HG02884 (cell line): ENCODE data around the gene CSNK2A1.
"Not testable (repeated sequence)": the region's sequence is repeated elsewhere in the genome, so short reads cannot be mapped to it uniquely, and the experiment has no call there.

ENCODE experiments used
- ATAC-seq: cut with Tn5 transposase; IDR thresholded peaks from one replicate; pipeline ENCODE4 v1.9.1; 2021; ENCODE audit warnings: mild to moderate bottlenecking, moderate library complexity; ENCODE audit not compliant: unreplicated experiment

CSNK2A1 gene

DNA sequence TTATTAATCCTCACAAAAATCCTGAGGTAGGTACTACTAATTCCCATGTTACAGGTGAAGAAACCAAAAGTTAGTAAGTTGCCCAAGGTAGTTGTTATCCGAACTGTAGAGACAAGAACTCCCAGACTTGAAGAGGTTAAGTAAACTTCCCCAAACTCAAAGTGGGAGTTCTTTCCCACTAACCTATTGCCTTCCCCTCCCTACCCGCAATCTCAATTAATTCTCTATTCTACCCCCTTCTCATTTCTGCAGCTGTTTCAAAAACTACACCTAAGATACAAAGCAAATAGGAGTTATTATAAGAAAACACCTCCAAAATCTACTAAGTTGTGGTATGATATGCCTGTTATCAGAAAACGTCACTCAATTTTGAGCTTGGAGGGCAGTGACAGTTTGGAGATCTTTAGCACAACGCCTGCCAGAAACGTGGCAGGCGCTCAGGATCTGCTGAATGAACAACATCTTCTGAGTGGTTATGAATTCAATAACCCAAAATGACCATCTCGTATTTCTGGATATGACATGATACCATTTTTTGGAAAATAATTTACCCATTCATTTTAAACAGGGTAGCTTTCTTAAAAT is 7.1 kb downstream of the CSNK2A1 start:
- no peak for ATAC-seq

DNA sequence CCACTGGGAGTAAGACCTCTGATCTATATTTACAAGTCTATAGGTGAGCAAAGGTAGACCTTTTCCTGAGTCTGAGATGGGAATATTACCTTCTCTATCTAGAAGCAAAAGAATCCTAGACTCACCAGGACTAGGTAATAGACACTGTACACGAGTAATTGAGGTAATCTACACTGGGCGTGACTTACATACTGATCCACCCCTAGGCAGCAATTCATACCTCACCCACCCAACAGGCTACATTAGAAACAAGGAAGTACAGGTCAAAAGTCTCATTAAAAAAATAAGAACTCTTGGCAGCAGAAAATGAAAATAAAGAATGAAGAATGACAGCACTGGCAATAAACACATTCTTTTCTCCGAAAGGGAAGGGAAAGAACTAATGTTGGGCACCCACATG is 7.6 kb downstream of the CSNK2A1 start:
- ATAC-seq = no peak

- ATAC-seq = no peak
These were observed 10.1 kb downstream of the CSNK2A1 start for GRCh38 chr20:533526-533925.

DNA sequence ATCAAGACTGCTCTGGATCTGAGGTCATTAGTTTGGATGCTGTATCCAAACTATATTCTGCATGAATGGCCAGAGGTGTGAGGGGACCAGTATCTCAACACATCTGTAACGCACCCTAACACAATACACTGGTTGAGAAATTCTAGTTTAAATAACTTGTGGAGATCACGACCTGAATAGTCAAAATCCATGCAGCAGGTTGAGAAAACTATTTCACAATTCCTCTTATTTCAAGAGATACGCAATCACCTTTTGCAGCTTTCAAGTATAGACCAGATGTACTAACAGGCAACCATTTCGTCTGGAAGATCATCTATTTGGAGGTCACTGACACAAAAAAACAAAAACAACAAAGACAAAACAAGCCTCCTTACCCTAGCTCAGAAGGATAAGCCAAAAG is 11.1 kb downstream of the CSNK2A1 start:
- no peak for ATAC-seq

GRCh38 chr20:531608-532007 is 12.0 kb downstream of the CSNK2A1 start:
- ATAC-seq = no peak

GRCh38 chr20:530321-530720 is 13.3 kb downstream of the CSNK2A1 start:
- ATAC-seq = no peak

DNA sequence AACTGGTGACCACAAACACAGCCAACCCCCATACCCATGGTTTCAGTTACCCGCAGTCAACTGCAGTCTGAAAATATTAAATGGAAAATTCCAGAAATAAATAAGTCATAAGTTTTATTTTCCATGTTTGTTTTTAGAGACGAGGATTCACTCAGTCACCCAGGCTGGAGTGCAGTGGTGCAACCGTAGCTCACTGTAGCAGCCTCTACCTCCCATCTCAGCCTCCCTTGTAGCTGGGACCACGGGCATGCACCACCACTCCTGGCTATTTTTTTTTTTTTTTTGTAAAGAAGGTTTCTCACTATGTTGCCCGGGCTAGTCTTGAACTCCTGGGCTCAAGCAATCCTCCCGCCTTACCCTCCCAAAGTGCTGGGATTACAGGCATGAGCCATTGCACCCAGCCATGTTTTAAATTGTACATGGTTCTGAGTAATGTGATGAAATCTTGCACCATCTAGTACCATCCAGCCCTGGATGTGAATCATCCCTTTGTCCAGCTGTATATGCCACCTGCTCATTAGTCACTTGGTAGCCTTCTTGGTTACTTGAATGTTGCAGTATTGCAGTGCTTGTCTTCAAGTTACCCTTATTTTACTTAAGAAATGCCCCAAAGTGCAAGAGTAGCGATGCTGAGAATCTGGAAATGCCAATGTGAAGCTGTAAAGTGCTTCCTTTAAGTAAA is 14.5 kb downstream of the CSNK2A1 start:
- ATAC-seq = no peak

GRCh38 chr20:527571-527886 is 16.1 kb downstream of the CSNK2A1 start:
- ATAC-seq = no peak

DNA sequence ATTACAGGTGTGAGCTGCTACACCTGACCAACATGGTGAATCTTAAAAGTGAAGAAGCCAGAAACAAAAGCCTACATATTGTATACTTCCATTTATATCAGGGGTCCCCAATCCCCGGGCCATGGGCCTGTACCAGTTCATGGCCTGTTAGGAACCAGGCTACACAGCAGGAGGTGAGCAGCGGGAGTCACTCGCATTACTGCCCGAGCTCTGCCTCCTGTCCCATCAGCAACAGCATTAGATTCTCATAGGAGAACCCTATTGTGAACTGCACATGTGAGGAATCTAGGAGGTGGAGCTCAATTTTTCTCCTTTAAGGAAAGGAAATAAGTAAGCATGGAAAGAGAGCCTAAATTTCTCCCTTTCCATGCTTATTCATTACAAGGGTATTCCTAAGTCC is 21.7 kb downstream of the CSNK2A1 start:
- no peak for ATAC-seq

- no peak for ATAC-seq
These were observed 23.6 kb downstream of the CSNK2A1 start for GRCh38 chr20:519999-520398.

- no peak for ATAC-seq
These were observed 26.4 kb downstream of the CSNK2A1 start for GRCh38 chr20:517221-517620.

- no peak for ATAC-seq
These were observed 26.8 kb downstream of the CSNK2A1 start for GRCh38 chr20:516799-517198.

- ATAC-seq = no peak
These were observed 27.9 kb downstream of the CSNK2A1 start for GRCh38 chr20:515696-516095.

DNA sequence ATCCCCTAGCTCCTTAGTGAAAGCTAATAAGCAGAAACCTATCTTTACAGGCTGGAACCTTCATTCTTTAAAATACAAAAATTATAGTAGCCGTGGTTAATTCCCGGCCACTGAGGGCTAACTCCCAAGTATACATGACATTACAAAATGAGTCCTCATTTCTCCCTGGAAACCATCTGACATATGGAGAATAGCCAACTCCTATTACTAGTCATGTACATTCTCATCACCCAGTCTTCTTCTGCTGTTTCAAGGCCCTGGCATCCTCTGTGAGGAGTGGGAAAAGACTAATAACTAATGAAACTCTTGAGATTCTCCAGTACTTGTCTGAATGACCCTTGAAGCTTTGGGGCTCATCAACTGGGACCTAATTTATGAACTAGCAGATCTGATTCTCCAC is 30.2 kb downstream of the CSNK2A1 start:
- no peak for ATAC-seq

DNA sequence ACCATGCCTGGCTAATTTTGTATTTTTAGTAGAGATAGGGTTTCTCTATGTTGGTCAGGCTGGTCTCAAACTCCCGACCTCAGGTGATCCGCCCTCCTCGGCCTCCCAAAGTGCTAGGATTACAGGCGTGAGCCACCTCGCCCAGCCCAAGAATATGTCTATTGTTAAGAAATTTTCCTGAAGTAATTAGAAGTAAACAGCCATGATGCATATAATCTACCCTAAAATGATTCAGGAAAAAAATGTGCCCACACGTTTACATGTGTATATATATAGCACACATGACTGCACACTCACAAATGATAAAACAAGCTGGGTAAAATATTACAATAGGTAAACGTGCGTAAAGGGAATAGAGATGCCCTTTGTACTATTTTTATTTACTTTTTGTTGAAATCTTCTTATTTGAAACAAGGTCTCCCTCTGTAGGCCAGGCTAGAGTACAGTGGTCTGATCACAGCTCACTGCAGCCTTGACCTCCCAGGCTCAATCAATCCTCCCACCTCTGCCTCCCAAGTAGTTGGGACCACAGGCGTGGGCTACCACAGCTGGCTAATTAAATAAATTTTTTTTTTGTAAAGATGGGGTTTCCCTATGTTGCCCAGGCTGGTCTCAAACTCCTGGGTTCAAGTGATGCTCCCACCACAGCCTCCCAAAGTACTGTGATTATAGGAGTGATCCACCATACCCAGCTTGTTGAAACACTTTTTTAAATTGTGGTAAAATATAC is 33.1 kb downstream of the CSNK2A1 start:
- not testable (repeated sequence) for ATAC-seq

DNA sequence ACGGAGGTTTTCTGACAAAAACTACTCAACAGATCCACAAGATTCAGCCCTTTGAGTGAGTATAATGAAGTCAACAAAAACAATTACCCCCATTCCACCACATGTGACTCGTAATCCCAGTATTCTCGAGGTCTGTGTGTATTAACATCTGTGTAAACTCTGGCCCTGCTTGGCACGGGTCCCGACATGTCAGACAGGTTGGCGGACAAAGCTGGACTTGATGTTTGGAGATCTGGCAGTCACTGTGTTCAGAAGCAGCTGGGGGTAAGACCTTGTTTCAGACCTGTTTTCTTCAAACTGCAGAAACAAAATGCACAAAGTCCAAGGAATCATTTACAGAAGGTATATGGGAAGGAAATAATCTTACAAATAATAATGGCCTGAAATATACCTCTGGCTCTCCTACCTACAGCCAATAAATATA is 35.2 kb downstream of the CSNK2A1 start:
- not testable (repeated sequence) for ATAC-seq

DNA sequence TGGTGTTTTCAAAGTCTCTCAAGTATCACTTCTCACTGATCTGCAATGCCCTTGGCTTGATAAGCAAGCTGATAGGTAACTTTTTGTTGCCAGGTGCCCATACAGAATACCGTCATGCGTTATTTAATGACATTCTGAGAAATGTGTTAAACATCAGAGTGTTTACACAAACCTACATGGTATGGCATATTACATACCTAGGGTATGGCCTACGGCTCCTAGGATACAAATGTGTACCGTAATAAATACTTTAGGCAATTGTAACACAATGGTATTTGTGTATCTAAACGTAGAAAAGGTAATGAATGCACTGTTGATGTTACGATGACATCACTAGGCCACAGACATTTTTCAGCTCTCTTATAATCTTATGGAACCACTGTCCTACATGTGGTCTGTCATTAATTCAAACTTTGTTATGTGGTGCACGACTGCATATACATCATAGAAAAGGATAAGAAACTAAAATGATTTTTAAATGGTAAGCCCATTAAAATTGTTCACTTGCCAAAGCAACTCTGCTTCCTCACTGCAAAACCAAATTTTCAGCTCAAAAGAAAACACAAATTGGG is 35.7 kb downstream of the CSNK2A1 start:
- ATAC-seq = no peak

- ATAC-seq = no peak
These were observed 36.4 kb downstream of the CSNK2A1 start for GRCh38 chr20:507006-507758.

DNA sequence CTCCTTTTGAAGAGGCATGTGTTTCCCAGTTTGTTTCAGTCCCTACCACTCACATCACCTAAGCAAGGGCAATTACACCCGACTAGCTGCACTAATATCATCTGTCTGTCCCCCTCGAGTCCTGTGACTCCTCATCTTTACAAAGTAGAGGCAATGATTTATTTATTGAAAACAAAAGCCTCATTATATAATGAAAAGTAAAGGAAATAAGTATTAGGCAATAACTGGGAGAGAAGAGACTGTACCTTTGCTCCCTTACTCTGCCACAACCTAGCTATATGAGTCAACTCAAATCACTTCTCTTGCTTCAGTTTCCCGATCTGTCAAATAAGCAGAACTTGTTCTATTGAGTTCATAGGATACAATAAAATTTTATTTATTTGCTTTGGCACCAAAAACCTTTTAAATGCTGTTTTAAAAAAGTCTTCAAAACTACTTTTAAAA is 38.9 kb downstream of the CSNK2A1 start:
- ATAC-seq = no peak

DNA sequence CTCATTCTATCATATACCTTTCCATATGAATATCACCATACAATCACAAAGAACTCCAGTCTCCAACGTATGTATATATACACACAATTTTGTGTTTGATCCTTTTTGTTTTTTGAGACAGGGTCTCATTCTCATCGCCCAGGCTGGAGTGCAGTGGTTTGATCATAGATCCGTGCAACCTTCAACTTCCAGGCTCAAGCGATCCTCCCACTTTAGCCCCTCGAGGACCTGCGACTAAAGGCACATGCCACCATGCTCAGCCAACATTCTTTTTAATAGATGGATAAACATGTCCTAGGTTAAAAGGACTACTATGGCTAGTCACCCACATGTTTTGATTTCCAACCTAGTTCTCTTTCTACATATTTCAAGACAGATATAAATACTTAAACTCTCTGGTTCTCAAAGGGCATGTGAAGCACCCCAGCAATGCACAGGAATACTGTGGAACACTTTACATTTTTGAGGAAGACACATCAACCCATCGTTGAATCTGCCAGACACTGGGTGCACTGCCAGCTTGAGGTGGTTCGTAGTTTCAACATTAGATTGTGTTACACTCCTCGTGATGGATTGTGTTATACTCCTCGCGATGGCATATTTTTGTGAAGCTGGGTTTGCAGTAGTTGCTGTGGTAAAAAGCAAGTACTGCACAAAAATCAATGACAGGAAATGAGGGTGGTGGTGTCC is 40.4 kb downstream of the CSNK2A1 start:
- no peak for ATAC-seq

- no peak for ATAC-seq
These were observed 45.6 kb downstream of the CSNK2A1 start for GRCh38 chr20:497979-498378.
